Activated CD4-positive, alpha-beta memory T cell treated with anti-CD3 and anti-CD28 coated beads, Interleukin-2, amount 10 ng/mL, durations not matched to agents 7 days and 5 days (primary cell): ENCODE results near the gene TOP1. TPM values are rescaled to one million over a fixed set of nuclear protein-coding genes. Genes with fewer than 3 reads are reported as not detected.

Experiments
- CTCF ChIA-PET: fragments of 350-600 bp; sonication (Branson Sonifier 250); formaldehyde crosslinking; loops from one replicate; lab custom pipeline; 2021; ENCODE audit warnings: antibody characterized with exemption, inconsistent platforms; lab: Charles Lee
- POLR2A ChIA-PET: fragments of 350-600 bp; sonication (Branson Sonifier 250); formaldehyde crosslinking; loops from one replicate; lab custom pipeline; 2021; ENCODE audit warnings: antibody characterized with exemption; lab: Charles Lee
- DNase-seq: peaks from one replicate; pipeline ENCODE4 v3.0.0-alpha.2; 2020
- H3K27ac Mint-ChIP-seq: one replicate; pipeline ENCODE4 v1.8.0; 2021; ENCODE audit warnings: mild to moderate bottlenecking, mixed read lengths
- H3K27me3 Mint-ChIP-seq: one replicate; pipeline ENCODE4 v1.8.0; 2021; ENCODE audit warnings: mixed read lengths
- H3K36me3 Mint-ChIP-seq: one replicate; pipeline ENCODE4 v1.8.0; 2021; ENCODE audit warnings: low read depth, mixed read lengths
- H3K4me1 Mint-ChIP-seq: one replicate; pipeline ENCODE4 v1.8.0; 2021; ENCODE audit warnings: mixed read lengths
- H3K4me3 Mint-ChIP-seq: one replicate; pipeline ENCODE4 v1.8.0; 2021; ENCODE audit warnings: mild to moderate bottlenecking, mixed read lengths
- H3K9me3 Mint-ChIP-seq: one replicate; pipeline ENCODE4 v1.8.0; 2021; ENCODE audit warnings: mixed read lengths
- total RNA-seq, 2 experiments: library from RNA; stranded (reverse); gene quantifications; one replicate each; pipeline ENCODE4 v1.2.3, GENCODE V29; 2021

Gene TOP1
- total RNA-seq, 2 experiments from 2014 or later, result 67.5 to 68.0 TPM

GRCh38 chr20:41169791-41170351, 141.2 kb downstream of the TOP1 start:
- Mint-ChIP-seq H3K36me3 (peaks cover 97% of the 10 kb centered on the region), H3K4me3 (no peak overlapping the region), H3K27ac (no peak overlapping the region), H3K27me3 (no peaks in the 10 kb centered on the region), H3K4me1 (peaks cover 34% of the 10 kb centered on the region), H3K9me3 (no peaks in the 10 kb centered on the region)
- ChIA-PET POLR2A (interaction anchor here (0.8 to 4.8 kb wide), 5 partner anchors 9 to 34 kb away, joined by 3 to 39 read pairs (median 3); no protein-coding TSS in a partner anchor), CTCF (interaction anchor here (1.3 kb wide), 1 partner anchor 13 kb away, joined by 6 read pairs; no protein-coding TSS in a partner anchor)
- no peak for DNase-seq

DNA sequence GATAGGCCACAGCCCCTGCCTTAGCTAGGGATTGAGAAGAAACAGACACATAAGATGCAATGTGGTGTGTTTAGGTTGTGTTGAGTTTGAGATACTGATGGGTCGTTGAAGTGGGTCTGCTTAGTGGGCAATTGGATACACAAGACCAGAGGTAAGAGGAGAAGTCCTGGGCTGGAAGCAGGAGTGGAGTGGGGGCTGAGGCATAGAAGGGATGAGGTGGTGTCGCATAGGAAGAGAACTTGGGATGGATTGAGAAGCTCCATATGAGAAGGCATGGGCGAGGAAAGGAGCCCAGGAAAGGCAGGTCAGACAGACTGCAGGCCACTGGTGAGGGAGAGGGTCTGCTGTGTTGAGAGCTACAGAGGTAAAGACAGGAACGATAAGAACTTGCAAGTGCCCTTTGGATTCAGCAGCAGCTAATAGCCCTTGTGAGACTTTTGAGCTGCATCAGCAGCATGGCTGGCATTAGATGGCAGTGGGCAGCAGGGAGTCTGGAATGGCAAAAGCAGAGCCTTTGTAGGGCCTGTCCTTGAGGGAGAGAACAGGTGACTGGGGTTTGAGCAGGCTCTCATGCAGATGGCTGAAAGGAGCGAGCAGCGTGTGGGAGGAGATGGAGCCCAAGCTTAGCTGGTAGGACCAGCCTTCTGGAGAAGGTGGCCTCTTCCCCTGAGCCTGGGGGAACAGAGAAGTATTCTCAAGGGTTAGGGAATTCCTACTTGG, 141.9 kb downstream of the TOP1 start:
- Mint-ChIP-seq H3K27ac (peak overlapping the region; percentile 52), H3K27me3 (no peaks in the 10 kb centered on the region), H3K9me3 (no peaks in the 10 kb centered on the region), H3K4me1 (peaks cover 32% of the 10 kb centered on the region), H3K4me3 (no peak overlapping the region), H3K36me3 (peaks cover 93% of the 10 kb centered on the region)
- CTCF ChIA-PET, result interaction anchor here (0.8 to 3.1 kb wide), 3 partner anchors 13 to 169 kb away, joined by 3 to 30 read pairs (median 6); partner anchors contain the start of gene LPIN3
- no peak for DNase-seq
- POLR2A ChIA-PET, result interaction anchor here (1.0 to 4.8 kb wide), 4 partner anchors 10 to 35 kb away, joined by 3 to 39 read pairs (median 6); no protein-coding TSS in a partner anchor

DNA sequence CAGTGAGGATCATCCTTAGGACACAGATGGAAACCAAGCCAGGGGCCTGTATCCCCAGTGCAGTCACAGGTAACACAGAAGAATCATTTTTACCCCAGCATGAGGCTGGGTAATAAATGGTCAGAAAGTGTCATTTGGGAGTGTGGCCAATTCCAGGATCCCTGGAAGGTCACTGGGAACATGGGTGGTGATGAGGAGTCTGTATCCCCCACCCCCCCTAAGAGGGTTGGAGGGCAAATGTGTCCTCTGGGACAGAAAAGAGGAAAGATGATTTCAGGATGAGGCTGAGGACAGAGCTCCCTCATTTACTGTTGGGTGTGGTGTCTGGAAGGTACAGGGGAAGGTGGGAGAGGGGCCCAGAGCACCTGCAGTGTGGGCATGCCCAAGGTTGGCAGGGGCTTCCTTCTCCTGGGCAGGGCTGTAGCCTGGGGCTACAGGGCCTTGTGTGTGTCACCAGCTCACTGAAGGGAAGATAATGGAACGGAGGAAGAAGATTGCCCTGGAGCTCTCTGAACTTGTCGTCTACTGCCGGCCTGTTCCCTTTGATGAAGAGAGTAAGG, 143.2 kb downstream of the TOP1 start:
- H3K4me3 Mint-ChIP-seq, result no peak overlapping the region
- peaks cover 93% of the 10 kb centered on the region for H3K36me3 Mint-ChIP-seq
- ChIA-PET POLR2A (interaction anchor here (0.7 to 2.5 kb wide), 5 partner anchors 14 to 36 kb away, joined by 3 to 12 read pairs (median 4); no protein-coding TSS in a partner anchor), CTCF (interaction anchor here (1.5 to 3.8 kb wide), 5 partner anchors 14 to 168 kb away, joined by 7 to 30 read pairs (median 20); partner anchors contain the start of gene LPIN3)
- no peaks in the 10 kb centered on the region for H3K9me3 Mint-ChIP-seq
- H3K27ac Mint-ChIP-seq, result no peak overlapping the region
- peak; percentile 2 for DNase-seq
- H3K4me1 Mint-ChIP-seq, result peaks cover 25% of the 10 kb centered on the region
- H3K27me3 Mint-ChIP-seq, result no peaks in the 10 kb centered on the region

DNA sequence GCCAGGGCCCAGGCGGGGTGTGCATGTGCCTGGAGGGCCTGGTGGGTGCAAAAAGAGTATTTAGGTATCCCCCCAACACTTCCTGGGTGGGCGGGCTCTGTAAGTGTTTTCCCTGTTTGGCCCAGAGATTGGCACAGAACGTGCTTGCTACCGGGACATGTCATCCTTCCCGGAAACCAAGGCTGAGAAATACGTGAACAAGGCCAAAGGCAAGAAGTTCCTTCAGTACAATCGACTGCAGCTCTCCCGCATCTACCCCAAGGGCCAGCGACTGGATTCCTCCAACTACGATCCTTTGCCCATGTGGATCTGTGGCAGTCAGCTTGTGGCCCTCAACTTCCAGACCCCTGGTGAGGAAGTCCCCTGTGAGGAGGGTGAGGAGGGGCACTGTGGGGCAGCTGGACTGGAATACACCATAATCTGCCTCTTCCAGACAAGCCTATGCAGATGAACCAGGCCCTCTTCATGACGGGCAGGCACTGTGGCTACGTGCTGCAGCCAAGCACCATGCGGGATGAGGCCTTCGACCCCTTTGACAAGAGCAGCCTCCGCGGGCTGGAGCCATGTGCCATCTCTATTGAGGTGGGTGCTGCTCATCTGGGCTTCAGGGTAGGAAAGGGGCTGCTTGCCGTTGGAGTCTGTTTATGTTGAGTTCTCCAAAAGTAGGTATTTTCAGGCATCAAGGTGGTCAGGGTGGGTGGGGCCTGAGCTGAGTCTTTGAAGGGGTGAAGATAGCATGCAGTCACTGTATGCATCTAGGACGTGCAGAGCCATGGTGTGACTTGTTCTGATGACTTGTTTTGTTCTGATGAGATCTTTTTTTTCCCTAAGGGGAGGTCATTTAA, 143.9 kb downstream of the TOP1 start:
- H3K4me3 Mint-ChIP-seq, result no peak overlapping the region
- ChIA-PET POLR2A (interaction anchor here (0.7 to 2.5 kb wide), 7 partner anchors 15 to 165 kb away, joined by 3 to 12 read pairs (median 4); no protein-coding TSS in a partner anchor), CTCF (interaction anchor here (0.6 to 3.8 kb wide), 26 partner anchors 10 to 239 kb away, joined by 3 to 30 read pairs (median 4); partner anchors contain the start of gene LPIN3)
- H3K4me1 Mint-ChIP-seq, result peaks cover 18% of the 10 kb centered on the region
- no peaks in the 10 kb centered on the region for H3K9me3 Mint-ChIP-seq
- H3K36me3 Mint-ChIP-seq, result peaks cover 90% of the 10 kb centered on the region
- peak; percentile 16 for DNase-seq
- H3K27me3 Mint-ChIP-seq, result no peaks in the 10 kb centered on the region
- H3K27ac Mint-ChIP-seq, result no peak overlapping the region

GRCh38 chr20:41173161-41173721, 144.6 kb downstream of the TOP1 start:
- H3K27ac Mint-ChIP-seq, result peak overlapping the region; percentile 35
- H3K9me3 Mint-ChIP-seq, result no peaks in the 10 kb centered on the region
- H3K4me1 Mint-ChIP-seq, result peaks cover 12% of the 10 kb centered on the region
- H3K36me3 Mint-ChIP-seq, result peaks cover 92% of the 10 kb centered on the region
- no peaks in the 10 kb centered on the region for H3K27me3 Mint-ChIP-seq
- H3K4me3 Mint-ChIP-seq, result no peak overlapping the region
- ChIA-PET CTCF (interaction anchor here (0.6 to 3.8 kb wide), 26 partner anchors 10 to 238 kb away, joined by 3 to 30 read pairs (median 4); partner anchors contain the start of gene LPIN3), POLR2A (interaction anchor here (0.8 to 2.5 kb wide), 4 partner anchors 17 to 164 kb away, joined by 3 to 12 read pairs (median 6); no protein-coding TSS in a partner anchor)
- peak; percentile 60 for DNase-seq

DNA sequence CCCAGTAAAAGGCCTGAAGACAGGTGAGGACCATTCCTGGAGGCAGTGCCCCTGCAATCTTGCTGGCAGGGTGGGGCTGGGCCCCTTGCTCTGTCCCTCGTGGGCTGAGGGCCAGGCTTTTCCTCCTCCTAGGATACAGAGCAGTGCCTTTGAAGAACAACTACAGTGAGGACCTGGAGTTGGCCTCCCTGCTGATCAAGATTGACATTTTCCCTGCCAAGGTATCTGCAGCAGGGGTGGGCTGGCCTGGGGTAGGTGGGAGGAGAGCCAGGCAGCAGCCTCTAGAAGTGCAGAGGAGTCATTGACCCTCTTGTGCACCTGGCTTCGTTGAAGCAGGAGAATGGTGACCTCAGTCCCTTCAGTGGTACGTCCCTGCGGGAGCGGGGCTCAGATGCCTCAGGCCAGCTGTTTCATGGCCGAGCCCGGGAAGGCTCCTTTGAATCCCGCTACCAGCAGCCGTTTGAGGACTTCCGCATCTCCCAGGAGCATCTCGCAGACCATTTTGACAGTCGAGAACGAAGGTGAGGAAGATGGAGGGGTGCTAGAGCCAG, 145.2 kb downstream of the TOP1 start:
- no peak for DNase-seq
- Mint-ChIP-seq H3K9me3 (no peaks in the 10 kb centered on the region), H3K27me3 (no peaks in the 10 kb centered on the region), H3K27ac (no peak overlapping the region), H3K36me3 (peaks cover 89% of the 10 kb centered on the region), H3K4me1 (peaks cover 12% of the 10 kb centered on the region), H3K4me3 (no peak overlapping the region)
- POLR2A ChIA-PET, result interaction anchor here (1.3 to 2.5 kb wide), 2 partner anchors 38 to 164 kb away, joined by 3 to 12 read pairs; no protein-coding TSS in a partner anchor
- CTCF ChIA-PET, result interaction anchor here (1.1 to 3.8 kb wide), 8 partner anchors 27 to 237 kb away, joined by 3 to 30 read pairs (median 4); partner anchors contain the start of gene LPIN3

Other genes with a start within 250 kb of the TOP1 start
- 100 to 1,000 TPM; 267 to 286 TPM for gene PLCG1, start 108.7 kb downstream of the TOP1 start, total RNA-seq